ENCODE data around the gene KCNE2.

The KCNE2 gene

GRCh38 chr21:34353182-34353581 is 10.6 kb upstream of the KCNE2 start:
- TF ChIP-seq, protein P1, sequence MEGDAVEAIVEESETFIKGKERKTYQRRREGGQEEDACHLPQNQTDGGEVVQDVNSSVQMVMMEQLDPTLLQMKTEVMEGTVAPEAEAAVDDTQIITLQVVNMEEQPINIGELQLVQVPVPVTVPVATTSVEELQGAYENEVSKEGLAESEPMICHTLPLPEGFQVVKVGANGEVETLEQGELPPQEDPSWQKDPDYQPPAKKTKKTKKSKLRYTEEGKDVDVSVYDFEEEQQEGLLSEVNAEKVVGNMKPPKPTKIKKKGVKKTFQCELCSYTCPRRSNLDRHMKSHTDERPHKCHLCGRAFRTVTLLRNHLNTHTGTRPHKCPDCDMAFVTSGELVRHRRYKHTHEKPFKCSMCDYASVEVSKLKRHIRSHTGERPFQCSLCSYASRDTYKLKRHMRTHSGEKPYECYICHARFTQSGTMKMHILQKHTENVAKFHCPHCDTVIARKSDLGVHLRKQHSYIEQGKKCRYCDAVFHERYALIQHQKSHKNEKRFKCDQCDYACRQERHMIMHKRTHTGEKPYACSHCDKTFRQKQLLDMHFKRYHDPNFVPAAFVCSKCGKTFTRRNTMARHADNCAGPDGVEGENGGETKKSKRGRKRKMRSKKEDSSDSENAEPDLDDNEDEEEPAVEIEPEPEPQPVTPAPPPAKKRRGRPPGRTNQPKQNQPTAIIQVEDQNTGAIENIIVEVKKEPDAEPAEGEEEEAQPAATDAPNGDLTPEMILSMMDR (conservative IDR thresholded peaks at IDR 0.05) = no peak
- no peak for TF ChIP-seq ZFX (IDR thresholded peaks at IDR 0.05)
- no peak overlapping the region for H3K27ac ChIP-seq

- TF ChIP-seq, protein P1 (conservative IDR thresholded peaks at IDR 0.05) = no peak
- no peak for TF ChIP-seq ZFX (IDR thresholded peaks at IDR 0.05)
- no peak overlapping the region for H3K27ac ChIP-seq
Measured at GRCh38 chr21:34354836-34355235, 9.0 kb upstream of the KCNE2 start.

GRCh38 chr21:34355570-34355969 is 8.2 kb upstream of the KCNE2 start:
- no peak overlapping the region for H3K27ac ChIP-seq
- TF ChIP-seq, protein P1 (conservative IDR thresholded peaks at IDR 0.05) = no peak
- TF ChIP-seq ZFX (IDR thresholded peaks at IDR 0.05) = no peak

DNA sequence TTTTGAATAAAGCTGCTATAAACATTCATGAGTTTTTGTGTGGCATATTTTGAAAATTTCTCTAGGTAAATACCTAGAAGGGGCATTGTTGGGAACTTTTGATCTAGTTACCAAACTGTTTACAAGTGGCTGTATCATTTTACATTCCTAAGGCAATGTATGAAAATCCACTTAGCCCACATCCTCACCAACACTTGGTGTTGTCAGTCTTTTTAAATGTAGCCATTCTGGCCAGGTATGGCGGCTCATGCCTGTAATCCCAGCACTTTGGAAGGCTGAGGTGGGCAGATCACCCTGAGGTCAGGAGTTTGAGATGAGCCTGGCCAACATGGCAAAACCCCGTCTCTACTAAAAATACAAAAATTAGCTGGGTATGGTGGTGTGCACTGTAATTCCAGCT is 5.9 kb upstream of the KCNE2 start:
- H3K27ac ChIP-seq = no peak overlapping the region
- TF ChIP-seq, protein P1 (conservative IDR thresholded peaks at IDR 0.05) = no peak
- TF ChIP-seq ZFX (IDR thresholded peaks at IDR 0.05) = no peak

DNA sequence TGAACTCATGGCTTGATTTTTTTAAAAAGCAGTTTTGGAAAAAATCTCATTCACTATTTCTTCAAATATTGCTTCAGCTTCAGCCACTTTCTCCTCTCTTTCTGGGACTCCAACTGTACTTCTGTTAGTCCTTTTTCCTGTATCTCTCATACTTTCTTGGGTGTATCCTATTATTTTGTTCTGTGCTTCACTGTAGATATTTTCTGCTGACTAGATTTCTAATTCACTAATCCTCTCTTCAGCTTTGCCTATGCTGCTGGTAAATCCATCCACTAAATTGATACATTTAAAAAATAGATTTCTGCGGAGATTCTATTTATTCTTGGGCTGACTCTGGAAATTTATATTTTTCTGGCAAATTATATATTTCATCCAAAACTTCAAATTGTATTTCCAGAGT is 4.9 kb upstream of the KCNE2 start:
- no peak for TF ChIP-seq ZFX (IDR thresholded peaks at IDR 0.05)
- TF ChIP-seq, protein P1 (conservative IDR thresholded peaks at IDR 0.05) = no peak
- H3K27ac ChIP-seq = no peak overlapping the region

DNA sequence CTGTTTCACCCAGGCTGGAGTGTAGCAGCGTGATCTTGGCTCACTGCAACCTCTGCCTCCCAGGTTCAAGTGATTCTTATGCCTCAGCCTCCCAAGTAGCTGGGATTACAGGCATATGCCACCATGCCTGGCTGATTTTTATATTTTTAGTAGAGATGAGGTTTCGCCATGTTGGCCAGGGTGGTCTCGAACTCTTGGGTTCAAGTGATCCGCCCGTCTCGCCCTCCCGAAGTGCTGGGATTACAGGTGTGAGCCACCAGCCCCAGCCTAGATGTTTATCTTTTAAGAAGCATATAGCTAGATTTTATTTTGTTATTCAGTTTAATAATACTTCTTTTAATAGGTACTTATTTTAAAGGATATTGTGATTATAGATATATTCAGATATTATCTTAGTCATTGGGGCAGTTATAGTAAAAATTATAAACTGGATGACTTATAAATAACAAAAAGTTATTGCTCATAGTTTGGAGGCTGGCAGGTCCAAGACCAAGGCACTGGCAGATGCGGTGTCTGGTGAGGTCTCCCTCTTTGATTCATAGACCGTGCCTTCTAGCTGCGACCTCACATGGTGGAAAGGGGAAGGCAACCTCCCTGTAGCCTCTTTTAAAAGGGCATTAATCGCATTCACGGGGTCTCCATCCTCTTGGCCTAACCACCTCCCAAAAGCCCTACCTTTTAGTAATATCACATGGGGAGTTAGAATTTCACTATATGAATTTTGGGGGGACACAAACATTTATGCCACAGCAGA is 3.1 kb upstream of the KCNE2 start:
- TF ChIP-seq ZFX (IDR thresholded peaks at IDR 0.05) = no peak
- H3K27ac ChIP-seq = no peak overlapping the region

GRCh38 chr21:34362136-34362444 is 1.7 kb upstream of the KCNE2 start:
- no peak overlapping the region for H3K27ac ChIP-seq
- no peak for TF ChIP-seq ZFX (IDR thresholded peaks at IDR 0.05)
- TF ChIP-seq, protein P1 (conservative IDR thresholded peaks at IDR 0.05) = peak; percentile 69

DNA sequence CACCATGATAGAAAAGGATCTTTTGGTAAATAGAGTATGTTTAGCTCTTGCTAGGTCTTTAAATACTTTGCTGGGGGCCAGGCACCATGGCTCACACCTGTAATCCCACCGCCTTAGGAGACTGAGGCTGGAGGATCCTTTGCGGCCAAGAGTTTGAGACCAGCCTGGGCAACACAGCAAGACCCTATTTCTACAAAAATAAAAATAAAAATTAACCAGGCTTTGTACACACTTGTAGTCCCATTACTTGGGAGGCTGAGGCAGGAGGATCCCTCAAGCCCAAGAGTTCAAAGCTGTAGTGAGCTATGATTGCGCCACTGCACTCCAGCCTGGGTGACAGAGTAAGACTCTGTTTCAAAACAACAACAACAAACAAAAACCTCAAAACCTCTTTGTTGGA is 1.1 kb upstream of the KCNE2 start:
- TF ChIP-seq, protein P1 (conservative IDR thresholded peaks at IDR 0.05) = no peak
- H3K27ac ChIP-seq = no peak overlapping the region
